GM12891 (cell line): ENCODE data around the gene ADAMTSL1.
A peak's percentile ranks its signal among the peaks of the same experiment; 100 is the strongest.

Source experiments
- DNase-seq: peaks from one replicate; pipeline ENCODE4 v3.0.0; 2011; ENCODE audit warnings: low spot score; ENCODE audit not compliant: insufficient read length
- FAIRE-seq: peaks from 2 replicates; lab custom pipeline; 2011; peaks lifted over from hg19 to GRCh38; lab: Jason Lieb, UNC
- PAX5 ChIP-seq: IDR thresholded peaks from 2 replicates; pipeline ENCODE4 v1.6.1; 2011; ENCODE audit warnings: low read length, moderate library complexity, mild to moderate bottlenecking; ENCODE audit not compliant: insufficient read depth, severe bottlenecking
- POLR2A ChIP-seq: IDR thresholded peaks from 2 replicates; pipeline ENCODE4 v1.6.1; 2011; ENCODE audit warnings: low read depth, low read length, control low read depth
- POLR2AphosphoS5 ChIP-seq: IDR thresholded peaks from 2 replicates; pipeline ENCODE4 v1.6.1; 2011; ENCODE audit warnings: low read depth, low read length, control low read depth
- POU2F2 ChIP-seq: IDR thresholded peaks from 2 replicates; pipeline ENCODE4 v1.6.1; 2011; ENCODE audit warnings: low read depth, mild to moderate bottlenecking, control low read depth, low read length, moderate library complexity
- SPI1 ChIP-seq: IDR thresholded peaks from 2 replicates; pipeline ENCODE4 v1.6.1; 2011; ENCODE audit warnings: low read depth, low read length, control low read depth
- TAF1 ChIP-seq: IDR thresholded peaks from 2 replicates; pipeline ENCODE4 v1.6.1; 2011; ENCODE audit warnings: low read depth, low read length, control low read depth

Gene ADAMTSL1

DNA sequence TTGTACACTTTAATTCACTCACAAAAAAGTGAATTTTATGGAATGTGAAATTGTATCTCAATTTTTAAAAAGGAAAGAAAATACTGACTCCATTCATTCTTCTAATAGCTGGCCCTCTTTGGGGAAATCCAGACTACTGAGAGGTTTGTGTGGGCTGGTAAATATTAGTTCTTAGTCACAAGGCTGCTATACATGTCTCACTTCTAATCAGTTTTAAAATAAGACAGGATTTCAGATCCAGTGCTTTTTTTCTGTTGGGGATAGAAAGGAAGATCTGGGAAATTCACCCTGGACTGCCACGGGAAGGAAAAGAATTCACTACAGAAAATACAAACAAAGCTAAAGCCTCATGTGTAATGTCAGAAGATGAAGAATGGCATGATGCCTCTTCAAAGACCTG lies 32.7 kb upstream of the ADAMTSL1 start:
- DNase-seq (no peak), FAIRE-seq (no peak)
- no peak for TF ChIP-seq TAF1
- TF ChIP-seq SPI1: no peak
- TF ChIP-seq POLR2A: no peak
- TF ChIP-seq PAX5: no peak
- no peak for TF ChIP-seq POLR2AphosphoS5
- no peak for TF ChIP-seq POU2F2

DNA sequence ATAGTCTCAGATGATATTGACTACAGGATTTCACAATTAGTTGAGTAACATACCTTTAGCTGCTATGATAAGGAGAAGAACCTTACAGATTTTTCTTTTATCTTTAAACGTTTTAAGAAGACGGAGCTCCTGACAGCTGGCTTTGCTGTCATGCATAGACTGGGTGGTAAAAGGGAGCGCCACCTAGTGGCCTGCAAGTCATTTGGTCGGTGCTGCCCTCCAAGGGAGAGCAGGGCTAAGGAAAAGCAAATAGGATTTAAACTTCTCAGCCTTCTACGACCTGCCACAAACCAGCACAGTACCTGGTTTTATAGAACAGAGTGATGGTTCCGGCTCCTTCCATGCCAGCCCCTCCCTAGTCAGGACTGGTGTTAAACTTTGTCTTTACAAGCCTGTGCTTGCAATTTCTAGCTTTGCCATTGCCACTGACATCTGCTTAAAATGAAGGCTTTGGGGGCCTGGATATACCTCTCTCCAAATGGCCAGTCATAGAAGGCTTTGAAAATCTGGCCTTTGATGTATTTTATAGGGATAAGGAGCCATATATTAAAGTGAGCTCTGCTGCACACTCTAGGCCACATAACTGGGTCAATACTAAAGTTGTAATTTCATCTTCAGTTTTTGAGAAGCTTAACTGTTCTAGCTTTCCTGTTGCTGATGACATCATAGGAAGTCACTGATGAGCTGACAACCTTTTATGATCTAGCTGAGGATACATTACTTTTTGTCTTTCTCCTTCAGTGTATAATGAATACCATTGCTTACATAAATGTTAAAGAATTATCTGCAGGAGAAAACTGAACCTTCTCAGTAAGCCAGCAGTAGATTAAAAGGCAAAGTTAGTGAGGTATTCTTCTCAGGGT lies 31.1 kb upstream of the ADAMTSL1 start:
- peak; percentile 35 for DNase-seq
- FAIRE-seq: peak; percentile 40

DNA sequence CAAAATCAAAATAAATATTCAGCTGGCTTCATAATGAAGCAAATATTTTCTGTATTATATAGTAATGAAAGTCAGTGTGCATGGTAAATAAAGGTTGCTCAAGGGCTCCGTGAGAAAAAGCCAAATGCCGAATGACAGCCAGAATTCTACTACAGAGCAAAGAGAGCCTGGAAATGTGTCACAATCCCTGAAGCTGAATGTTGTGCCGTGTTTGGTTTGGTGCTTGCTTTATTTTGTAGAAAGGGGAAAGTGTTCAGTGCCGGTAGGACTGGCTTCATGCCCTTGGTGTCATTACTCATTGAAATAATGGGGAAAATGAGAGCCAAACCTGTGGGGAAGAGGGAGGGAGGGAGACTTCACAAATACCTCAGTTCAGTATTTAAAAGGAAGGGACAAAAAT lies 26.8 kb upstream of the ADAMTSL1 start:
- FAIRE-seq (no peak), DNase-seq (no peak)
- TF ChIP-seq POLR2AphosphoS5: no peak

More for the DNA sequence above, 31.1 kb upstream of the ADAMTSL1 start:
- no peak for TF ChIP-seq POLR2A
- TF ChIP-seq SPI1: no peak
- TF ChIP-seq POLR2AphosphoS5: no peak
- TF ChIP-seq POU2F2: peak; percentile 45; the same call in 1 of the 2 replicates
- TF ChIP-seq TAF1: no peak

DNA sequence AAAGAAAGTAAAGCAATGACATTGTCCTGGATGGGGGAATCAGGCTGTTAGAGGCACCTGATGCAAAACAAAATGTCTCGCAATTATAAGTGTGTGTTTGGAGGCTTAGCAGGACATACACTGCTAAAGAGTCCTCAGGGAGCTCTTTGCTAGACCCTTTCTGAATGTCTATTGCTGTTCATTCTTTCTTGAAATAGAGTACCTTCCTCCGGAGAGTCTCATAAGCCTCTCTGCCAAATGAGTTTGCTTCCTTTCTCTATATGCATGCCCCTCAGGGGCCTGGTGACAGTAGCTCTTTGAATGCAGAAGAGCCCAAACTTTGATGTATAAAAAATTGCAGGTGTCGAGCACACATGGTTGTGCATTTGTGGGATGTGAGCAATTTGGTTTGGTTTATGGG lies 26.4 kb upstream of the ADAMTSL1 start:
- FAIRE-seq (no peak), DNase-seq (no peak)
- TF ChIP-seq POU2F2 (no peak), POLR2A (no peak), PAX5 (no peak)

DNA sequence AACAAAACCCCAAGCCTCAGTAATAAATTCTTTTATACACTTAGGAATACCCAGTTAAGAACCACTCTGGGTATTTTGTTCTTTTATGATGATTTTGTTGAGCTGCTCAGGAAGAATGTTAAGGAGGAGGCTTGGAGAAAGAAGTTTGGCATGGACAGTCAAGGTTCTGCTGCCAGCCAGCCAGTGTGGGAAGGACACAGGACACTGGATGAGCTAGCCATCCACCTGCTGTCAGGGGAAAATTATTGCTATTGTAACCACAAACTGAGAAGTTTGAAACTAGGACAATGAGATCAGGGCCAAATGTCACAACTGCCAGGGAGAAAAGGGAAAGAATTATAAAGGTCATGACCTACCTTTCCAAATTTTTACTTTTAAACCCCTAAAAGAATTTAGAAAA lies 25.9 kb upstream of the ADAMTSL1 start:
- TF ChIP-seq POLR2AphosphoS5: no peak
- TF ChIP-seq POU2F2: no peak
- no peak for TF ChIP-seq PAX5
- no peak for TF ChIP-seq POLR2A
- FAIRE-seq: no peak
- DNase-seq: no peak

DNA sequence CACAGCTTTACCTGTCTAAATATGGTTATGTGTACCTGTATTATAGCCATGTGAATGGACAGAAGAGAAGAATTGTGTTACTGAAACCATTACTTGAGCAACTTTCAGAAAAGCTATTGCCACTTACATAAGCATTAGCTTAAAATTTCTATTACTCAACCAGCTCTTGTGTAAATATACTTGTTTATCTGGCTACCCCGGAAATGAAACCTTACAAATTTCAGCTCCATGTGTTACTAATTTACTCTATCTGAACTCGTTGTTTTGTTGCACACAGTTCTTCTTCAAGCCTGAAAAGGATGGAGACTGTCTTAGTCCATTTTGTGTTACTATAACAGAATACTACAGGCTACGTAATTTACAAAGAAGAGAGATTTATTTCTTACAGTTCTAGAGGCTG lies 22.5 kb upstream of the ADAMTSL1 start:
- FAIRE-seq: no peak
- TF ChIP-seq TAF1 (no peak), POLR2A (no peak), POLR2AphosphoS5 (no peak), SPI1 (no peak), PAX5 (no peak), POU2F2 (no peak)
- DNase-seq: no peak

DNA sequence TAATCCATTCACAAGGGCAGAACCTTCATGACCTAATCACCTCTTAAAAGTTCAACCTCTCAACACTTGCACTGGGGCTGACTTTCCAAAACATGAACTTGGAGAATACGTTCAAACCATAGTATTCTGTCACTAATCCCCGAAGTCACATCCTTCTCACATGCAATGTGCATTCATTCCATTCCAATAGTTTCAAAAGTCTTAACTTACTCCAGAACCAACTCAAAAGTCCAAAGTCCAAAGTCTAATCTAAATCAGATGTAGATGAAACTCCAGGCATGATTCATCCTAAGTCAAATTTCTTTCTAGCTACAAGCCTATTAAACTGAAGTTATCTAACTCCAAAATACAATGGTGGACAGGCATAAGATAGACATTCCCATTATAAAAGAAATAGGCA lies 21.7 kb upstream of the ADAMTSL1 start:
- DNase-seq: no peak
- TF ChIP-seq POLR2A: no peak
- TF ChIP-seq POLR2AphosphoS5: no peak
- TF ChIP-seq SPI1: no peak
- FAIRE-seq: no peak

DNA sequence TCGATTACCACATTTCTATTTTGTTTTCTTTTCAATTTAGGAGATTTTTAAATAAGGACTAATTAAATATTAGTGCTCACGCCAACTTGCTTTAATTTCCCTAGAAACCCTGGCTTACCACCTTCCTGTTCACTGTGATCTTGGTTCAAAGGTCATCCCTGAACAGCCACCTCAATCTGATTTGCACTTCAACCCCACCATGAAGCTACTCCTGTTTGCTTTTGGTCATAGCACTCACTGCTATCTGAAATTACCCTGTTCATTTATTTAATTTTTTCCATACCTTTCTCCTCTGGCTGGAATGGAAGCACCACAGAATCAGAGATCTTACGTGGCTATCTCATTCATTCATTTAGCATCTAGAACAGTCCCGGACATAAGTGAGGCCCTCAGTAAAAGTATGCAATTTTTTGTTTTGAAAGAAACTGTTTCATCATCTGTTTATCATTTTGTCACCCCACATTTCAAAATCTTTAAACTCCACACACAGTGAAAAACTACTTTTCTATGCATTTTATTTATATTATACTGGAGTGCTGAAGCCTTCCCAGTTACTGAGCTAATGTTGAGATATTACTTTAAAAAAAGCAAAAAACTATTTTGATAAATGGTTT lies 17.2 kb upstream of the ADAMTSL1 start:
- FAIRE-seq (no peak), DNase-seq (no peak)
- no peak for TF ChIP-seq POLR2A
- TF ChIP-seq SPI1: no peak
- TF ChIP-seq PAX5: no peak
- TF ChIP-seq POLR2AphosphoS5: no peak
- TF ChIP-seq TAF1: no peak
- TF ChIP-seq POU2F2: no peak

DNA sequence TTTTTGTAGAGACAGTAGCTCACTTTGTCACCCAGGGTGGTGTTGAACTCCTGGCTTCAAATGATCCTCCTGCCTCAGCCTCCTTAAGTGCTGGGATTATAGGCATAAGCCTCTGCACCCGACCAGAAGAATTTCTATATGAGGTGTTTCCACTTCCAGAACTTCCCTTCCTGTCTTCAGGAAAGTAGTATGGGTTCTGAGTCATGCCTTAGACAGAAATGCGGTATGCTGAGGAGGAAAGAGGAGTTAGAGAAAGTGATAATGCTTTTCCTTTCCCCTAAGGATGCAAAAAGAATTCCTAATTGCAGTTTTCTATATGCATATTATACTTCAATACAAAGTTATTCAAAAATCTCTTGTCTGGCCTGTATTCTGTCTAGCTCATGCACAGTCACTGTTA lies 16.4 kb upstream of the ADAMTSL1 start:
- FAIRE-seq (no peak), DNase-seq (no peak)

DNA sequence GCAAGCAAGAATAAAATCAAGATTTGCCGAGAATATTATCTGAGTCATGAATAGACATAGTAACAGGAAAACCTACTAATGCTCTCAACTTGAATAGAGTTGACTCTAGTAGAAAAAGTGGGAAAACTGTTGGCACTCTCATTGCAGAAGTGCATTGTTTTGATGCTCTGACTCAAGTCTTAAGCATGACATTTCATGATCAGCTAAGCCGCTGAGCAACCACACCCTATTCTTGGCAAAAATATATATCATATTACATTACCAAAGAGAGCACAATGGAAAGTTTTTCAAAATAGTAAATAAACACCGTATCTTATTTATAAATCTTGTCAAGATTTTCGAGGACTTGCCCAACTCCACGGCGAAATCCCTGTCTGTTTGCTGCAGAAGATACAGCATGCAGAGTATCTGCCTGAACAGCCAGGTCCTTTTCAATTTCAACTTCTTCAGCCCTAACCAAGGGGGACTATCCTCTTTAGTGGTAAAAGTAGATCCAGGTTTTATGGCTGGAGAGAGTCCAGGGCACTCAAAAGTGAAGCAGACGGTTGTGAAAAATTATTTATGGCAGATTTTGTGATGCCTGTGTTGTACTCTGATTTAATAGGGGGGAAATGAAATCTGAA lies 13.9 kb upstream of the ADAMTSL1 start:
- TF ChIP-seq POLR2A (no peak), POLR2AphosphoS5 (no peak), TAF1 (no peak), POU2F2 (no peak), PAX5 (no peak), SPI1 (no peak)
- no peak for FAIRE-seq
- no peak for DNase-seq

More for the DNA sequence above, 16.4 kb upstream of the ADAMTSL1 start:
- no peak for TF ChIP-seq SPI1
- no peak for TF ChIP-seq POLR2AphosphoS5
- no peak for TF ChIP-seq TAF1
- TF ChIP-seq POLR2A: no peak
- no peak for TF ChIP-seq POU2F2
- TF ChIP-seq PAX5: no peak
